DMS79 (cell line): ENCODE data around the gene MAFF.

Experiments
- DNase-seq: peaks from one replicate; lab custom pipeline; 2025; lab: John Stamatoyannopoulos, UW

The MAFF gene

GRCh38 chr22:38248280-38248679 lies 46.5 kb downstream of the MAFF start:
- DNase-seq, result no peak

GRCh38 chr22:38249301-38249700 lies 47.5 kb downstream of the MAFF start:
- DNase-seq, result no peak

- no peak for DNase-seq
Measured at GRCh38 chr22:38249803-38250642, 48.2 kb downstream of the MAFF start.

- DNase-seq, result no peak
Measured at GRCh38 chr22:38250643-38251340, 49.0 kb downstream of the MAFF start.

GRCh38 chr22:38251341-38251692 lies 49.5 kb downstream of the MAFF start:
- no peak for DNase-seq

GRCh38 chr22:38255697-38256096 lies 53.9 kb downstream of the MAFF start:
- no peak for DNase-seq

- no peak for DNase-seq
Measured at GRCh38 chr22:38257181-38257580, 55.4 kb downstream of the MAFF start.

GRCh38 chr22:38257650-38258250 lies 56.0 kb downstream of the MAFF start:
- DNase-seq, result peak; percentile 61

GRCh38 chr22:38258895-38259294 lies 57.1 kb downstream of the MAFF start:
- no peak for DNase-seq

GRCh38 chr22:38259370-38259769 lies 57.6 kb downstream of the MAFF start:
- DNase-seq, result no peak

GRCh38 chr22:38260761-38261681 lies 59.2 kb downstream of the MAFF start:
- no peak for DNase-seq

- DNase-seq, result no peak
Measured at GRCh38 chr22:38262051-38262795, 60.4 kb downstream of the MAFF start.

GRCh38 chr22:38264322-38264843 lies 62.6 kb downstream of the MAFF start:
- DNase-seq, result no peak
